Iris pigment epithelial cell (primary cell): Measurements from ENCODE around the gene TBX10.
"Not testable (repeated sequence)": the region's sequence is repeated elsewhere in the genome, so short reads cannot be mapped to it uniquely, and the experiment has no call there.

Experiments
- DNase-seq: peaks from one replicate; pipeline ENCODE4 v3.0.0-alpha.2; 2011; ENCODE audit warnings: low read depth

TBX10 gene

GRCh38 chr11:67599149-67599548 lies 40.4 kb downstream of the TBX10 start:
- no peak for DNase-seq

GRCh38 chr11:67597963-67598362 lies 41.6 kb downstream of the TBX10 start:
- not testable (repeated sequence) for DNase-seq

GRCh38 chr11:67597458-67597857 lies 42.1 kb downstream of the TBX10 start:
- not testable (repeated sequence) for DNase-seq

- DNase-seq = no peak
These were observed 42.7 kb downstream of the TBX10 start for GRCh38 chr11:67596753-67597300.

GRCh38 chr11:67594480-67594879 lies 45.1 kb downstream of the TBX10 start:
- no peak for DNase-seq

GRCh38 chr11:67593565-67593905 lies 46.0 kb downstream of the TBX10 start:
- DNase-seq = no peak

- DNase-seq = no peak
These were observed 46.5 kb downstream of the TBX10 start for GRCh38 chr11:67592880-67593564.

GRCh38 chr11:67588899-67589415 lies 50.6 kb downstream of the TBX10 start:
- DNase-seq = not testable (repeated sequence)

GRCh38 chr11:67588136-67588503 lies 51.4 kb downstream of the TBX10 start:
- no peak for DNase-seq

GRCh38 chr11:67586568-67587250 lies 52.9 kb downstream of the TBX10 start:
- DNase-seq = no peak

GRCh38 chr11:67585911-67586310 lies 53.7 kb downstream of the TBX10 start:
- no peak for DNase-seq

GRCh38 chr11:67584881-67585873 lies 54.4 kb downstream of the TBX10 start:
- DNase-seq = no peak

- peak; percentile 73 for DNase-seq
These were observed 55.2 kb downstream of the TBX10 start for GRCh38 chr11:67584205-67584880.

- peak; percentile 88 for DNase-seq
These were observed 56.0 kb downstream of the TBX10 start, which contains the start of gene GSTP1 for GRCh38 chr11:67583247-67584204. TSS of gene GSTP1 (plus strand) at chr11:67583812. CDS start at chr11:67583844, 32 bp downstream.

GRCh38 chr11:67582011-67582410 lies 57.6 kb downstream of the TBX10 start:
- no peak for DNase-seq

- DNase-seq = no peak
These were observed 58.1 kb downstream of the TBX10 start for GRCh38 chr11:67581469-67581868.
